ENCODE data around the gene SWT1.

- no peak for TF ChIP-seq CTCF (conservative IDR thresholded peaks at IDR 0.05)
- no peak for TF ChIP-seq EZH2 (IDR thresholded peaks at IDR 0.05; ENCODE audit: low read depth)
Observed at GRCh38 chr1:185288435-185288834, 131.5 kb downstream of the SWT1 start.
